Measurements from ENCODE around the gene SLC16A8.

SLC16A8 gene

GRCh38 chr22:38029901-38030300 is 54.1 kb downstream of the SLC16A8 start:
- no peak for DNase-seq (ENCODE audit: low read depth)
- H3K4me3 ChIP-seq (ENCODE audit: low read length) = no peak overlapping the region
- TF ChIP-seq CTCF (conservative IDR thresholded peaks at IDR 0.05; ENCODE audit: low read length) = no peak

GRCh38 chr22:38029370-38029769 is 54.6 kb downstream of the SLC16A8 start:
- DNase-seq (ENCODE audit: low read depth) = no peak
- TF ChIP-seq CTCF (conservative IDR thresholded peaks at IDR 0.05; ENCODE audit: low read length) = no peak
- H3K4me3 ChIP-seq (ENCODE audit: low read length) = no peak overlapping the region

GRCh38 chr22:38028344-38029130 is 55.4 kb downstream of the SLC16A8 start:
- H3K4me3 ChIP-seq (ENCODE audit: low read length) = no peak overlapping the region
- DNase-seq (ENCODE audit: low read depth) = no peak

More at GRCh38 chr22:38028344-38029130, 55.4 kb downstream of the SLC16A8 start:
- no peak for TF ChIP-seq CTCF (conservative IDR thresholded peaks at IDR 0.05; ENCODE audit: low read length)

All from AG10803 (cell line).